Peyer's patch (tissue), 4 donors: ENCODE data around the gene GSTA2.

ENCODE experiments used
- POLR2A ChIP-seq, 2 donors: fragments of 450-650 bp; IDR thresholded peaks; one replicate each; pipeline ENCODE4 v1.5.1; 2017; ENCODE audit warnings: antibody characterized with exemption in 2 of 2, mild to moderate bottlenecking in 2 of 2, moderate library complexity in 2 of 2
- TF ChIP-seq, protein P1 (sequence below), 6 experiments: fragments of 450-650 bp in 4 of 6; fragments of 200-600 bp in 2 of 6; sonication (generic) in 1 of 6; IDR thresholded peaks; one replicate each; pipeline ENCODE4 v1.5.1; 2017 to 2019; ENCODE audit warnings: antibody characterized with exemption in 6 of 6, mild to moderate bottlenecking in 3 of 6, moderate library complexity in 1 of 6

DNA sequence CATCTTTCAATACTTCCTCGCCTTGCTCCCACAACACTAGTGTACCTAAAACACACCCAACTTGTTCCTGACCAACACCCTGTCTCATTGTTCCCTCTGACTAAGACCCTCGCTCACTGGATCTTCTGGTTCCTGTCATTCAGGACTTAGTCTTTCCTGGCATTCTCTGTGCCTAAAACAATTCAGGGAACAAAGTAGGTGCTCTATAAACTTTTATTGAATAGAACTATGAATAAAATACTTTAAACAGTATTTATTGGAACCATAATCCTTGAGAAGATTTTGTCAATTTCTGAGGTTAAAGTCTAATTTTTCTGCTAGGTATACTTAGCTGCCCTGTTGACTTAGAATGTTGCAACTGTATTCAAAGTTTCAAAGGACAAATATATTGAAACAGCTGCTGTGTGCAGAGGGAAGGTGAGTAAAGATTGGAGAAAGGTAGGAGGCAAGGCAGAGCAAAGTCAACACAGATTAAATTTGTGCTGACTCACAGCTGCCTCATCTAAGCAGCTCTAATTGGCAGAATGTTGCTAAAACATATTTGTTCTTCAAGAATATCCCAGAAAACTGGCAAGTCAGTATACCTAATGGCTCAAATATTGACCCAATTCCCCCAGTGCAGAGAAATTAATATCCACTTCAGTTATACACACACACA lies 37.6 kb downstream of the GSTA2 start:
- TF ChIP-seq, protein P1, sequence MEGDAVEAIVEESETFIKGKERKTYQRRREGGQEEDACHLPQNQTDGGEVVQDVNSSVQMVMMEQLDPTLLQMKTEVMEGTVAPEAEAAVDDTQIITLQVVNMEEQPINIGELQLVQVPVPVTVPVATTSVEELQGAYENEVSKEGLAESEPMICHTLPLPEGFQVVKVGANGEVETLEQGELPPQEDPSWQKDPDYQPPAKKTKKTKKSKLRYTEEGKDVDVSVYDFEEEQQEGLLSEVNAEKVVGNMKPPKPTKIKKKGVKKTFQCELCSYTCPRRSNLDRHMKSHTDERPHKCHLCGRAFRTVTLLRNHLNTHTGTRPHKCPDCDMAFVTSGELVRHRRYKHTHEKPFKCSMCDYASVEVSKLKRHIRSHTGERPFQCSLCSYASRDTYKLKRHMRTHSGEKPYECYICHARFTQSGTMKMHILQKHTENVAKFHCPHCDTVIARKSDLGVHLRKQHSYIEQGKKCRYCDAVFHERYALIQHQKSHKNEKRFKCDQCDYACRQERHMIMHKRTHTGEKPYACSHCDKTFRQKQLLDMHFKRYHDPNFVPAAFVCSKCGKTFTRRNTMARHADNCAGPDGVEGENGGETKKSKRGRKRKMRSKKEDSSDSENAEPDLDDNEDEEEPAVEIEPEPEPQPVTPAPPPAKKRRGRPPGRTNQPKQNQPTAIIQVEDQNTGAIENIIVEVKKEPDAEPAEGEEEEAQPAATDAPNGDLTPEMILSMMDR (IDR thresholded peaks at IDR 0.05) = no peak
- TF ChIP-seq POLR2A (IDR thresholded peaks at IDR 0.05) = no peak
